A549 (cell line): ENCODE data around the gene HPSE.

ENCODE experiments used
- BHLHE40 ChIP-seq: IDR thresholded peaks from 2 replicates; pipeline ENCODE4 v1.6.1; 2012; ENCODE audit warnings: low read depth, low read length, inconsistent platforms
- CEBPB ChIP-seq, 2 experiments: fragments of >200 bp in 1 of 2; sonication (Bioruptor Twin) in 1 of 2; formaldehyde crosslinking in 1 of 2; IDR thresholded peaks; 2 replicates each; pipeline ENCODE4 v1.6.1; 2012 to 2016
- CHD2 ChIP-seq: fragments of 150-350 bp; IDR thresholded peaks from 2 replicates; pipeline ENCODE4 v1.6.1; 2014; ENCODE audit warnings: low read length; ENCODE audit not compliant: partially characterized antibody
- POLR2A ChIP-seq: IDR thresholded peaks from 2 replicates; pipeline ENCODE4 v1.6.1; 2012; ENCODE audit warnings: mild to moderate bottlenecking, low read length
- RCOR1 ChIP-seq: fragments of 150-350 bp; IDR thresholded peaks from 2 replicates; pipeline ENCODE4 v1.6.1; 2014; ENCODE audit warnings: antibody characterized with exemption, low read length, low read depth
- RNF2 ChIP-seq: fragments of 200-600 bp; sonication (generic); IDR thresholded peaks from 2 replicates; pipeline ENCODE4 v1.6.1; 2016; ENCODE audit warnings: low read depth, mild to moderate bottlenecking, antibody characterized with exemption, moderate library complexity, borderline replicate concordance
- TF ChIP-seq, protein P1 (sequence below): fragments of >200 bp; sonication (Bioruptor Twin); formaldehyde crosslinking; IDR thresholded peaks from 3 replicates; pipeline ENCODE4 v1.5.1; 2016

DNA sequence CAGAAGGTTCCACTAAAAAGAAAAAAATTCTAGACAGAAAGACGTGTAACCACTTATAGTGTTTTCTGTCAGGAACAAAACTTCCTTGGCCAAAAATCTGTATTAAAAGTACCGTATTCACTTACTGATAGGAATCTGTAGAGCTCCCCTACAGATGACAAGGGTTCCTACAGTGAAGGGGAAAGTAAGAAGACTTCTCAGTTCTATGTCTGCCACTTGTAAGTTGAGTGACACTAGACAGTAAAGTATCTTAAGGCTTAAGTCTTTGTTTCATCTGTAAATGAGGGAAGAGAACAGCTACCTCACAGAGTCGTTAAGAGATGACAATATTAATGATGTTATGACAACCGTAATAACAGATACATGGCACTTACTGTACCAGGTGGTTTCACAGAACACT, 53.3 kb downstream of the HPSE start:
- TF ChIP-seq RNF2, result no peak
- TF ChIP-seq POLR2A, result no peak
- no peak for TF ChIP-seq BHLHE40
- TF ChIP-seq, protein P1, sequence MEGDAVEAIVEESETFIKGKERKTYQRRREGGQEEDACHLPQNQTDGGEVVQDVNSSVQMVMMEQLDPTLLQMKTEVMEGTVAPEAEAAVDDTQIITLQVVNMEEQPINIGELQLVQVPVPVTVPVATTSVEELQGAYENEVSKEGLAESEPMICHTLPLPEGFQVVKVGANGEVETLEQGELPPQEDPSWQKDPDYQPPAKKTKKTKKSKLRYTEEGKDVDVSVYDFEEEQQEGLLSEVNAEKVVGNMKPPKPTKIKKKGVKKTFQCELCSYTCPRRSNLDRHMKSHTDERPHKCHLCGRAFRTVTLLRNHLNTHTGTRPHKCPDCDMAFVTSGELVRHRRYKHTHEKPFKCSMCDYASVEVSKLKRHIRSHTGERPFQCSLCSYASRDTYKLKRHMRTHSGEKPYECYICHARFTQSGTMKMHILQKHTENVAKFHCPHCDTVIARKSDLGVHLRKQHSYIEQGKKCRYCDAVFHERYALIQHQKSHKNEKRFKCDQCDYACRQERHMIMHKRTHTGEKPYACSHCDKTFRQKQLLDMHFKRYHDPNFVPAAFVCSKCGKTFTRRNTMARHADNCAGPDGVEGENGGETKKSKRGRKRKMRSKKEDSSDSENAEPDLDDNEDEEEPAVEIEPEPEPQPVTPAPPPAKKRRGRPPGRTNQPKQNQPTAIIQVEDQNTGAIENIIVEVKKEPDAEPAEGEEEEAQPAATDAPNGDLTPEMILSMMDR, result no peak
- TF ChIP-seq RCOR1, result no peak
- no peak for TF ChIP-seq CHD2
- TF ChIP-seq CEBPB (IDR thresholded peaks at IDR 0.05), result no peak
